DND-41 (cell line): ENCODE measurements around the gene CACNA2D4.

Source experiments
- EZH2 ChIP-seq: IDR thresholded peaks from 3 replicates; pipeline ENCODE4 v1.6.1; 2012; ENCODE audit warnings: borderline replicate concordance, low read depth, mild to moderate bottlenecking, moderate library complexity, low read length, inconsistent platforms; ENCODE audit not compliant: severe bottlenecking
- TF ChIP-seq, protein P1 (sequence below): IDR thresholded peaks from 2 replicates; pipeline ENCODE4 v1.5.1; 2012; ENCODE audit warnings: borderline replicate concordance, low read length, moderate library complexity, mild to moderate bottlenecking; ENCODE audit not compliant: poor library complexity, severe bottlenecking; ENCODE audit errors: extremely low read depth

GRCh38 chr12:1832801-1833595, 85.5 kb downstream of the CACNA2D4 start:
- TF ChIP-seq, protein P1, sequence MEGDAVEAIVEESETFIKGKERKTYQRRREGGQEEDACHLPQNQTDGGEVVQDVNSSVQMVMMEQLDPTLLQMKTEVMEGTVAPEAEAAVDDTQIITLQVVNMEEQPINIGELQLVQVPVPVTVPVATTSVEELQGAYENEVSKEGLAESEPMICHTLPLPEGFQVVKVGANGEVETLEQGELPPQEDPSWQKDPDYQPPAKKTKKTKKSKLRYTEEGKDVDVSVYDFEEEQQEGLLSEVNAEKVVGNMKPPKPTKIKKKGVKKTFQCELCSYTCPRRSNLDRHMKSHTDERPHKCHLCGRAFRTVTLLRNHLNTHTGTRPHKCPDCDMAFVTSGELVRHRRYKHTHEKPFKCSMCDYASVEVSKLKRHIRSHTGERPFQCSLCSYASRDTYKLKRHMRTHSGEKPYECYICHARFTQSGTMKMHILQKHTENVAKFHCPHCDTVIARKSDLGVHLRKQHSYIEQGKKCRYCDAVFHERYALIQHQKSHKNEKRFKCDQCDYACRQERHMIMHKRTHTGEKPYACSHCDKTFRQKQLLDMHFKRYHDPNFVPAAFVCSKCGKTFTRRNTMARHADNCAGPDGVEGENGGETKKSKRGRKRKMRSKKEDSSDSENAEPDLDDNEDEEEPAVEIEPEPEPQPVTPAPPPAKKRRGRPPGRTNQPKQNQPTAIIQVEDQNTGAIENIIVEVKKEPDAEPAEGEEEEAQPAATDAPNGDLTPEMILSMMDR = no peak
- TF ChIP-seq EZH2 = no peak
